OCI-LY3 (cell line): Measurements from ENCODE around the gene NIPAL3.
"Not testable (repeated sequence)": the region's sequence is repeated elsewhere in the genome, so short reads cannot be mapped to it uniquely, and the experiment has no call there.

Source experiments
- H2AFZ ChIP-seq: fragments of 200-600, 300-600 bp; shearing (Covaris generic); 2 replicates; pipeline ENCODE4 v1.6.0; 2014; ENCODE audit warnings: antibody characterized with exemption, low read depth, low read length
- H3K27ac ChIP-seq: fragments of 200-600, 300-600 bp; sonication (generic); 2 replicates; pipeline ENCODE4 v1.5.1; 2014; ENCODE audit warnings: mild to moderate bottlenecking, low read length, moderate library complexity, mixed read lengths
- H3K27me3 ChIP-seq: fragments of 200-600, 300-600 bp; sonication (generic); 2 replicates; pipeline ENCODE4 v1.6.1; 2014; ENCODE audit warnings: low read depth, low read length, mixed read lengths
- H3K36me3 ChIP-seq: fragments of 200-600, 300-600 bp; sonication (generic); replicated peaks from 2 replicates; pipeline ENCODE3; 2014; ENCODE audit warnings: low read depth, low read length, mixed read lengths
- H3K4me1 ChIP-seq: fragments of 300-600, 200-600 bp; sonication (generic); 2 replicates; pipeline ENCODE4 v1.6.1; 2014; ENCODE audit warnings: low read length, mixed read lengths
- H3K4me2 ChIP-seq: fragments of 200-600, 300-600 bp; sonication (generic); 2 replicates; pipeline ENCODE4 v1.6.1; 2014; ENCODE audit warnings: low read length, mixed read lengths
- H3K4me3 ChIP-seq: fragments of 300-600, 200-600 bp; sonication (generic); 2 replicates; pipeline ENCODE4 v1.5.1; 2014; ENCODE audit warnings: antibody characterized with exemption, mild to moderate bottlenecking, low read length, moderate library complexity
- H3K79me2 ChIP-seq: fragments of 300-600, 200-600 bp; shearing (Covaris generic); 2 replicates; pipeline ENCODE4 v1.6.1; 2014; ENCODE audit warnings: mild to moderate bottlenecking, low read length, mixed read lengths
- H3K9ac ChIP-seq: fragments of 300-600, 200-600 bp; shearing (Covaris generic); 2 replicates; pipeline ENCODE4 v1.6.0; 2014; ENCODE audit warnings: mild to moderate bottlenecking, low read length, moderate library complexity
- H3K9me3 ChIP-seq: fragments of 200-600, 300-600 bp; shearing (Covaris generic); 2 replicates; pipeline ENCODE4 v1.6.1; 2014; ENCODE audit warnings: low read length, mixed read lengths; ENCODE audit not compliant: insufficient read depth
- H4K20me1 ChIP-seq: fragments of 200-600, 300-600 bp; sonication (generic); 2 replicates; pipeline ENCODE4 v1.6.1; 2016; ENCODE audit warnings: low read length, mixed read lengths; ENCODE audit not compliant: insufficient read depth
- CTCF ChIP-seq: fragments of 200-600, 300-600 bp; sonication (generic); IDR thresholded peaks from 2 replicates; pipeline ENCODE4 v1.5.1; 2014; ENCODE audit warnings: antibody characterized with exemption, low read length, low read depth
- EZH2phosphoT487 ChIP-seq: fragments of 200-600 bp; shearing (Covaris generic); IDR thresholded peaks from 2 replicates; pipeline ENCODE4 v1.6.1; 2018; ENCODE audit warnings: antibody characterized with exemption, mixed run types, low read depth

NIPAL3 gene

GRCh38 chr1:24508911-24509310 lies 93.3 kb downstream of the NIPAL3 start:
- Histone ChIP-seq H3K4me2 (no peak overlapping the region), H3K79me2 (no peaks in the 10 kb centered on the region), H4K20me1 (no peaks in the 10 kb centered on the region), H2AFZ (no peak overlapping the region), H3K27ac (no peak overlapping the region), H3K4me3 (no peak overlapping the region), H3K9me3 (no peaks in the 10 kb centered on the region), H3K27me3 (no peaks in the 10 kb centered on the region), H3K9ac (no peak overlapping the region), H3K36me3 (no peaks in the 10 kb centered on the region), H3K4me1 (peaks cover 1% of the 10 kb centered on the region; the same call in 1 of the 2 replicates)
- TF ChIP-seq CTCF, result no peak
- TF ChIP-seq EZH2phosphoT487, result no peak

GRCh38 chr1:24513706-24514105 lies 98.1 kb downstream of the NIPAL3 start:
- H3K36me3 ChIP-seq, result no peaks in the 10 kb centered on the region

GRCh38 chr1:24514946-24515345 lies 99.3 kb downstream of the NIPAL3 start:
- no peaks in the 10 kb centered on the region for H3K9me3 ChIP-seq
- H2AFZ ChIP-seq, result no peak overlapping the region
- no peak overlapping the region for H3K4me2 ChIP-seq
- H4K20me1 ChIP-seq, result no peaks in the 10 kb centered on the region
- no peaks in the 10 kb centered on the region for H3K79me2 ChIP-seq
- no peaks in the 10 kb centered on the region for H3K36me3 ChIP-seq
- no peak overlapping the region for H3K27ac ChIP-seq
- TF ChIP-seq CTCF (no peak), EZH2phosphoT487 (no peak)
- no peaks in the 10 kb centered on the region for H3K27me3 ChIP-seq
- no peaks in the 10 kb centered on the region for H3K4me1 ChIP-seq
- H3K9ac ChIP-seq, result no peak overlapping the region
- H3K4me3 ChIP-seq, result no peak overlapping the region

More at GRCh38 chr1:24513706-24514105, 98.1 kb downstream of the NIPAL3 start:
- no peaks in the 10 kb centered on the region for H3K27me3 ChIP-seq
- no peak overlapping the region for H3K4me3 ChIP-seq
- no peaks in the 10 kb centered on the region for H3K79me2 ChIP-seq
- H2AFZ ChIP-seq, result no peak overlapping the region
- no peak overlapping the region for H3K27ac ChIP-seq
- H3K4me2 ChIP-seq, result no peak overlapping the region
- H3K9me3 ChIP-seq, result no peaks in the 10 kb centered on the region
- H3K9ac ChIP-seq, result no peak overlapping the region
- no peaks in the 10 kb centered on the region for H3K4me1 ChIP-seq
- TF ChIP-seq CTCF (no peak), EZH2phosphoT487 (no peak)
- H4K20me1 ChIP-seq, result no peaks in the 10 kb centered on the region

- not testable (repeated sequence) for H3K4me2 ChIP-seq, H3K79me2 ChIP-seq, H3K4me3 ChIP-seq, H4K20me1 ChIP-seq, H3K27me3 ChIP-seq, H3K36me3 ChIP-seq, H3K4me1 ChIP-seq, H2AFZ ChIP-seq, H3K9me3 ChIP-seq, H3K9ac ChIP-seq, H3K27ac ChIP-seq
Observed at GRCh38 chr1:24515671-24516209, 100.1 kb downstream of the NIPAL3 start.

- Histone ChIP-seq H4K20me1 (no peaks in the 10 kb centered on the region), H3K9ac (no peak overlapping the region), H3K27me3 (no peaks in the 10 kb centered on the region), H3K4me3 (no peak overlapping the region), H3K4me2 (no peak overlapping the region), H3K79me2 (no peaks in the 10 kb centered on the region), H3K4me1 (no peaks in the 10 kb centered on the region), H3K27ac (no peak overlapping the region), H3K9me3 (no peaks in the 10 kb centered on the region), H3K36me3 (no peaks in the 10 kb centered on the region), H2AFZ (no peak overlapping the region)
- TF ChIP-seq EZH2phosphoT487 (no peak), CTCF (no peak)
Observed at GRCh38 chr1:24516506-24516905, 100.9 kb downstream of the NIPAL3 start.
